Muscle layer of duodenum (tissue), 2 donors: ENCODE measurements around the gene UGT2B17.
"Not testable (repeated sequence)": the region's sequence is repeated elsewhere in the genome, so short reads cannot be mapped to it uniquely, and the experiment has no call there.

ENCODE experiments used
- H3K27ac ChIP-seq: one replicate; pipeline ENCODE4 v1.7.0; 2013; ENCODE audit warnings: mild to moderate bottlenecking, low read length
- H3K27me3 ChIP-seq: one replicate; pipeline ENCODE4 v1.7.0; 2013; ENCODE audit warnings: low read depth, mild to moderate bottlenecking, control low read depth, low read length
- H3K36me3 ChIP-seq, 2 donors: one replicate each; pipeline ENCODE4 v1.7.0; 2013; ENCODE audit warnings: low read length in 2 of 2, control low read depth in 1 of 2, mild to moderate bottlenecking in 1 of 2; ENCODE audit not compliant: insufficient read depth in 2 of 2, control insufficient read depth in 1 of 2
- H3K4me1 ChIP-seq, 2 donors: one replicate each; pipeline ENCODE4 v1.7.0; 2013; ENCODE audit warnings: low read length in 2 of 2, mild to moderate bottlenecking in 2 of 2, control low read depth in 1 of 2, moderate library complexity in 1 of 2; ENCODE audit not compliant: insufficient read depth in 2 of 2, control insufficient read depth in 1 of 2
- H3K4me3 ChIP-seq, 2 donors: one replicate each; pipeline ENCODE4 v1.7.0; 2013; ENCODE audit warnings: low read length in 2 of 2, low read depth in 1 of 2, mild to moderate bottlenecking in 1 of 2
- H3K9me3 ChIP-seq, 2 donors: one replicate each; pipeline ENCODE4 v1.7.0; 2013; ENCODE audit warnings: low read length in 2 of 2, control low read depth in 1 of 2, mild to moderate bottlenecking in 1 of 2; ENCODE audit not compliant: control insufficient read depth in 1 of 2
- donor health status: healthy.

Gene UGT2B17

DNA sequence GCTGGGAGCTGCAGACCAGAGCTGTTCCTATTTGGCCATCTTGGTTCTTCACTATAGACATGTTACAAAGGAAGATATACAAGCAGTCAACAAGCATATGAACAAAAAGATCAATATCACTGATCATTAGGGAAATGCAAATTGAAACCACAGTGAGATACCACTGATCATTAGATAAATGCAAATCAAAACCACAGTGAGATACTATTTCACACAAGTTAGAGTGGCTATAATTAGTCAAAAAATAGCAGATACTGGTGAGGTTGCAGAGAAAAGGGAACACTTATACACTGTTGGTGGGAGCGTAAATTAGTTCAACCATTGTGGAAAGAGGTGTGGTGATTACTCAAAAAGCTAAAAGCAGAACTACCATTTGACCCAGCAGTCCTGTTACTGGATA, 70.7 kb downstream of the UGT2B17 start:
- not testable (repeated sequence) for H3K27ac ChIP-seq, H3K4me1 ChIP-seq

DNA sequence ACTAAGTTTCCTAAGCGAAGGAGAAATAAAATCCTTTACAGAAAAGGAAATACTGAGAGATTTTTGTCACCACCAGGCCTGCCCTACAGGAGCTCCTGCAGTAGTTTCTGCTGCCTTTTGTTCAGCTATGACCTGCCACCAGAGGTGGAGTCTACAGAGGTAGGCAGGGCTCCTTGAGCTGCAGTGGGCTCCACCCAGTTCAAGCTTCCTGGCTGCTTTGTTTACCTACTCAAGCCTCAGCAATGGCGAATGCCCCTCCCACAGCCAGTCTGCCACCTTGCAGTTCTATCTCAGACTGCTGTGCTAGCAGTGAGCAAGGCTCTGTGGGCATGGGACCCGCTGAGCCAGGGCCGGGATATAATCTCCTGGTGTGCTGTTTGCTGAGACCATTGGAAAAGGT, 71.3 kb downstream of the UGT2B17 start:
- not testable (repeated sequence) for H3K36me3 ChIP-seq, H3K27ac ChIP-seq, H3K4me1 ChIP-seq, H3K9me3 ChIP-seq, H3K4me3 ChIP-seq, H3K27me3 ChIP-seq

More for the DNA sequence above, 70.7 kb downstream of the UGT2B17 start:
- H3K36me3 ChIP-seq, H3K27me3 ChIP-seq, H3K9me3 ChIP-seq, H3K4me3 ChIP-seq: not testable (repeated sequence)

GRCh38 chr4:68503462-68503861, 72.7 kb downstream of the UGT2B17 start:
- H3K36me3 ChIP-seq, H3K27me3 ChIP-seq, H3K27ac ChIP-seq: not testable (repeated sequence)

DNA sequence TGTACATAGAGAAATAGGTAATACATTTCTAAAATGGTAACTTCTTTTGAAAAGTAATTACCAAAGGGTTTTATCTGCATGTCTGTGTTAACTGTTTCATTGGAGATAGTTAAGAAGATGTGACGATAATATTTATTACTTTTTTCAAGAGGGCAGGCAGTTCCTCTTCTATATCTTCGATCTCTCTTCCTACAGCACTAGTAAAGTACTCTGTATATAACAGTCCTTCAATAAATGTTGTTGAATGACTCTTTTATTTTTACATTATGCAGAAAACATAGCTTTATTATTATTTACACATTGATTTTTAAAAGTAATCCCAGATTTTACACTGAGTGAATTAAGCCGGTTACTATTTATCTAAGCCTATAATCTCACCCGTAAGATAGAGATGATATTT, 77.1 kb downstream of the UGT2B17 start:
- Histone ChIP-seq H3K27ac (no peak overlapping the region), H3K4me3 (no peak overlapping the region), H3K27me3 (no peaks in the 10 kb centered on the region), H3K9me3 (no peaks in the 10 kb centered on the region), H3K36me3 (no peaks in the 10 kb centered on the region), H3K4me1 (no peaks in the 10 kb centered on the region)

More at GRCh38 chr4:68503462-68503861, 72.7 kb downstream of the UGT2B17 start:
- H3K9me3 ChIP-seq, H3K4me3 ChIP-seq, H3K4me1 ChIP-seq: not testable (repeated sequence)

- Histone ChIP-seq H3K27me3 (no peaks in the 10 kb centered on the region), H3K4me3 (no peak overlapping the region), H3K9me3 (no peaks in the 10 kb centered on the region), H3K27ac (no peak overlapping the region), H3K36me3 (no peaks in the 10 kb centered on the region), H3K4me1 (no peaks in the 10 kb centered on the region)
These were observed 77.6 kb downstream of the UGT2B17 start for GRCh38 chr4:68498413-68499007.

- no peaks in the 10 kb centered on the region for H3K4me1 ChIP-seq
- no peak overlapping the region for H3K4me3 ChIP-seq
- H3K9me3 ChIP-seq, result no peaks in the 10 kb centered on the region
- no peaks in the 10 kb centered on the region for H3K27me3 ChIP-seq
- H3K27ac ChIP-seq, result no peak overlapping the region
- H3K36me3 ChIP-seq, result no peaks in the 10 kb centered on the region
These were observed 81.4 kb downstream of the UGT2B17 start for GRCh38 chr4:68494688-68495087.

DNA sequence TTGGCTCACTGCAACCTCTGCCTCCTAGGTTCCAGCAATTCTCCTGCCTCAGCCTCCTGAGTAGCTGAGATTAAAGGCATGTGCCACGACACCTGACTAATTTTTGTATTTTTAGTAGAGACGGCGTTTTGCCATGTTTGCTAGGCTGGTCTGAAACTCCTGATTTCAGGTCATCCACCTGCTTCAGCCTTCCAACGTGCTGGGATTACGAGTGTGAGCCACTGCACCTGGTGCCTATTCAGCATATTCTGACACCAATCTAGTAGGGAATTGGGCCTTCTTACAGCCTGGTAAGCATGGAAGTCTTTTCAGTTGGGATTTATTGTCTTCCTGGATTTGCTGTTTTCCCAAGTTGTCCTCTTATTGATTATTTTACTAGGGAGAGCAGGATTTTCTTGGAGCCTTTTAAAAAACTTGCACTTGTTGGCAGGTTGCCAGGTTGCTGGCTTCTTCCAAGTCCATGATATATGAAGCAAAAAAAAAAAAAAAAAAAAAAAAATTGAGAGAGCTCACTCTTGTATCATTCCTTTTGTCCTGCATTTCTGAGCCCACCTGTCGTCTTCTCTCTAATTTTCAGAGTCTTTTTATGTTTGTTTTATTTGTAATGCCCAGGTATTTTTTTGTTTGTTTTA, 85.2 kb downstream of the UGT2B17 start:
- Histone ChIP-seq H3K9me3 (no peaks in the 10 kb centered on the region), H3K27me3 (no peaks in the 10 kb centered on the region)

DNA sequence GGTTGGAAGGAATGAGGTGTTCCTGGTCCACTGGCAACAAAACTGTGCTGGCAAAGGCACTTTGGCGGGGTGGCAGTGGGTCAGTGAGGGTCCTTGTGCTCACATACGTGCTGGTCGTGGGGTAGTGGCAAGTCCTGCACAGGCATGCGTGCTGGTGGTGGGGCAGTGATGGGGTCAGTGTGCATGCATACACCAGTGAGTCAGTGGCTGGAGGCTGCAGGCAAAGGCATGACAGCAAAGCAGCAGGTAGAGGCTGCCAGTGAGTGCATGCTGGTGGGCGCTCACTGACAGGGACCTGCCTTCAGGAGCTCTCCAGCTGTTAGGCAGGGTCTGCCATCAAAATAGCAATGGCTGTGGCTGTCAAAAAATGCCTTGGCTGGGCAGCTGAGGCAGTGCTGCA, 86.8 kb downstream of the UGT2B17 start:
- Histone ChIP-seq H3K4me1 (no peaks in the 10 kb centered on the region), H3K27ac (no peak overlapping the region), H3K27me3 (no peaks in the 10 kb centered on the region), H3K9me3 (no peaks in the 10 kb centered on the region), H3K4me3 (no peak overlapping the region), H3K36me3 (no peaks in the 10 kb centered on the region)

More for the DNA sequence above, 85.2 kb downstream of the UGT2B17 start:
- Histone ChIP-seq H3K27ac (no peak overlapping the region), H3K4me3 (no peak overlapping the region), H3K36me3 (no peaks in the 10 kb centered on the region), H3K4me1 (no peaks in the 10 kb centered on the region)
